Left ventricle myocardium superior (tissue), 1 donor: Measurements from ENCODE around the gene PPP1R12B. TPM values are rescaled to one million over a fixed set of nuclear protein-coding genes. Genes with fewer than 3 reads are reported as not detected.
"Not testable (repeated sequence)": the region's sequence is repeated elsewhere in the genome, so short reads cannot be mapped to it uniquely, and the experiment has no call there.

Experiments
- ATAC-seq: fragments of 200-7000 bp; cut with Tn5 transposase; one replicate; pipeline ENCODE4 v1.9.1; 2020; ENCODE audit warnings: mild to moderate bottlenecking, moderate library complexity
- DNase-seq: peaks from one replicate; pipeline ENCODE4 v3.0.0-alpha.2; 2020
- intact Hi-C: fragments of 100-400 bp; cut with micrococcal nuclease; formaldehyde crosslinking; loops from one replicate; pipeline ENCODE4 v1.11.0; 2022
- total RNA-seq: library from RNA; stranded (reverse); fragmentation: NEBNext Ultra II Directional; extraction: Animal tissue kit (Norgen Biotek cat#: 25700); gene quantifications from one replicate; pipeline ENCODE4 v1.2.1, GENCODE V29; 2021
- donor health status: DM: no; HTN: yes; CAD: no; lungs with severe emphysema.

The PPP1R12B gene
- total RNA-seq, 1 donor from 2014 or later: 667 TPM

DNA sequence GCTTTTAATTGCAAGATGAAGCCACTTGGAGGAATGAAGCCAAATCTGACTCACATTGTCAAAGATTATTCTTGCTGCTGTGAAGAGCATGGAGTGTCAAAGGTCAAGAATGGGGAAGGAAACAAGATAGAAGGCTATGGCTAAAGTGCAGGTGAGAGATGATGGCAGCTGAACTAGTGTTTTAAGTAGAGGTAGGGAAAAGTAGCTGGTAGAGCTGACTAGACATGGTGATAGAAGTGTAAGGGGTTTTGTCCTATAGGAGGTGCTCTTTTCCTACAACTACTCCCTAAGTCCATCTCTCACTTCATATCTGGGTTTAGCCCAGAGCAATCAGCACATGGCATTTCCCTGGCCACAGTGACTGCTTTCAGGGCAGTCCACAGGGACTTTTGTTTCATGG lies 18.6 kb upstream of the PPP1R12B start:
- DNase-seq (no peak), ATAC-seq (peak; percentile 55)
- intact Hi-C loops: no loop called here

- intact Hi-C loops: no loop called here
- no peak for DNase-seq
- no peak for ATAC-seq
Observed at GRCh38 chr1:202333861-202334260, 14.6 kb upstream of the PPP1R12B start.

- intact Hi-C loops: no loop called here
- ATAC-seq (no peak), DNase-seq (no peak)
Observed at GRCh38 chr1:202343652-202344349, 4.7 kb upstream of the PPP1R12B start.

DNA sequence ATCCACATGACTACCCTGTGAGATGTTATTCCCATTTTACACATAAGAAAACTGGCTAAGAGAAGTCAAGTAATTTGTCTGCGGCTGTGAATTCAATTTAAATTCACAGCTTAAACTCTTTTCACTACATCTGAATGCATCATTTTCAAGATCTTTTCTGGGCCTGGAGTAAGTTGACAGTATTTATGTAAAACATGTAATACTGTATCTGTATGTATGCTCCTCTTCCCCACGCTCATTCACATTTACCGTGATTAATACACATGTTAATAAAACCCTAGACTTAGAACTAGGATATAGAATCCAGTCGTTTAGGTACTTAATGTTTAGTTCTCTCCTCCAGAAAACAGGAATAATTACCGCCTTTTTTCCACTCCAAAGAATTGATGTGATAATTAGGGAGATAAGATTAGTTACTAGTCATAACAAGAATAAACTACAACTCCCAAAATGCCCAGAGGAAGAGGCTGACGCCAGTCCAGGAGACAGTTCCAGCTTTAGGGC lies 442 bp upstream of the PPP1R12B start:
- DNase-seq (no peak), ATAC-seq (no peak)
- intact Hi-C loops: no loop called here

DNA sequence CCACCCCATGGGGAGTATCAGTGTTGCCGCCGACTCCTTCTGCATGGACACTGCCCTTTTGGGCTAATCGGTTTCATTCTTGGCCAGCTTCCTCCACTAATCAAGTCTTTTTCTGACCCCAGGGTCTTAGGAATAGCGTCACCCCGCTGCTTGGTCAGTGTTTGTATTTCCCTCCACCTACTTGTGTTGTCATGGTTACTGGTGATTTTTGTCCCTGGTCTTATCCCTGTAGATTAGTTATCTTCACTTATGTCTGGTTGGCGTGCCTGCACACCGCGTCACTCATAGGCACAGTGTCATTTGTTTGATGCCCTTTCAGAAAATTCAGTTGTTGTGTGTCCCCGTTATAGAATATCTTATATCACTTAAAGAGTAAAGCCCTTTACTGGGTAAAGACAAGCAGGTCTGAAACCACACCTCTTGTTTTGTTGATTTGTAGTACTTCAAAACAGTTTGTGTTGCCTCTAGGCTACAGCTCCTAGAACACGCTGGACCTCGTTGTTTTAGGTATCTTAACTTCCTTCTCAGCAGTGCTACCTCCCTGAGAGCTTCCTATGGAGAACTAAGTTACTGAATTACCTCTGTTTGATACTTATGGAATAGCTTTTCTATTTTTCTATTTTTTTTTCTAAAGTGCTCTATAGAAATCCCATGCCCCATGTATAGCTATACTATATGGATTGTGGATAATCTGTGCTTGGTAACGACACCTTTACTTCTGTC lies 868 bp downstream of the PPP1R12B start:
- ATAC-seq: peak; percentile 7

DNA sequence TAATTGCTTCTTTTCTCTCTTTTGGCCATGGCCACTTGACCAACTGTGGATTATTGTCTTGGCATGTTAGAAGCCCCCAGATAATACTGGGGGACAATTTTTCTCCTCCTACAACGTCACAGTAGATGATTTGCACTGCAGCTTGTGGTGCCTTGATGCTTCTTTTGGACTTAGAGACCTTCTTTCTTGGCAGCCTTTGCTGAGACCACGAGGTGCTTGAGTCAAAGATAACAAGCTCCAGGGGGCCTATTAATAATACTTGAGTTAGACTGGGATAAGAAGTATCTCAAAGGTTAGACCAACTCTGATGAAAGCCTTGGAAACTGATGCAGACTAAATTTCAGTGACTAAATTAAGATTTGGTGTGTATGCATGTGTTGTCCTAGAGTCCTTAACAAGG lies 3.2 kb downstream of the PPP1R12B start:
- DNase-seq (no peak), ATAC-seq (no peak)
- intact Hi-C loops: loop anchor here (10.0 kb wide), 1 partner anchor 363 kb away; the partner anchor contains the start of gene SYT2

More for the DNA sequence above, 868 bp downstream of the PPP1R12B start:
- intact Hi-C loops: no loop called here
- DNase-seq: no peak

DNA sequence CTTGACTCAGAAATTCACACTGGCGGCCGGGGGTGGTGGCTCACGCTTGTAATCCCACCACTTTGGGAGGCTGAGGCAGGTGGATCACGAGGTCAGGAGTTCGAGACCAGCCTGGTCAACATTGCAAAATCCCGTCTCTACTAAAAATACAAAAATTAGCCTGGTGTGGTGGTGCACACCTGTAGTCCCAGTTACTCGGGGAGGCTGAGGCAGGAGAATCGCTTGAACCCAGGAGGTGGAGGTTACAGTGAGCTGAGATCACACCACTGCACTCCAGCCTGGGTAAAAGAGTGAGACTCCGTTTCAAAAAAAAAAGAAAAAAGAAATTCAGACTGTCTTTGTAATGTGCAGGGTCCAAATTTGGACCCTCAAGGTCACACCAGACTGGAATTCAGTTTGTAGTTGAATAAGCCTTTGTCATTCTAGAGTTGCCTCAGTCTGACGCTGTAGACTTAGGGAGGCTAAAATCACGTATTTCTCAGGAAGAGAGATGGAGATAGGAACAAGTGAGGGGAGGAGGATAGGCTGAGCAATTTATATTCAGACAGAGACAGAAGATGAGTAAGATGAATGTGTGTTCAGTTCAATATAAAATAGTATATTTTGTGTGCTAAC lies 4.2 kb downstream of the PPP1R12B start:
- not testable (repeated sequence) for DNase-seq, ATAC-seq
- intact Hi-C loops: loop anchor here (10.0 kb wide), 1 partner anchor 362 kb away; the partner anchor contains the start of gene SYT2

DNA sequence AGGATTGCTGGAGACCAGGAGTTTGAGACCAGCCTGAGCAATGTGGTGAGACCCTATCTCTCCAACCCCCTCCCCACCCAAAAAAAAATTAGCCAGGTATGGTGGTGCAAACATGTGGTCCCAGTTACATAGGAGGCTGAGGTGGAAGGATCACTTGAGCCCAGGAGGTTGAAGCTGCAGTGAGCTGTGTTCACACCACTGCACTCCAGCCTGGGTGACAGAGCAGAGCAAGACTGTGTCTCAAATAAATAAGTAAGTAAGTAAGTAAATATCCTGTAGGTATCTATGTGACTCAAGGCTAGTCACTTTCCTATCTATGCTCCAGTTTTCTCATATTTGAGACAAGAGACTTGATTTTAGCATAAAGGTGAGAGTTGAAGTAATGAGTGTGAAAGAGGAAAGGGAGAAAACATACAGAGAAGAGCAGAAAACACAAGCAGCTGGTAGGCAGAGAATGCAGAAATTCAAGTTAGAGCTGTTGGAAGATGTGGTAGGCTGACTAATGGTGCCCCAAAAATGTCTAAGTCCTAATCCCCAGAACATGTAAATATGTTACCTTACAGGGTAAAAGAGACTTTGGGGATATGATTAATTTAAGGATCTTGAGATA lies 7.5 kb downstream of the PPP1R12B start:
- intact Hi-C loops: loop anchor here (10.0 kb wide), 1 partner anchor 359 kb away; the partner anchor contains the start of gene SYT2
- ATAC-seq (no peak), DNase-seq (no peak)

DNA sequence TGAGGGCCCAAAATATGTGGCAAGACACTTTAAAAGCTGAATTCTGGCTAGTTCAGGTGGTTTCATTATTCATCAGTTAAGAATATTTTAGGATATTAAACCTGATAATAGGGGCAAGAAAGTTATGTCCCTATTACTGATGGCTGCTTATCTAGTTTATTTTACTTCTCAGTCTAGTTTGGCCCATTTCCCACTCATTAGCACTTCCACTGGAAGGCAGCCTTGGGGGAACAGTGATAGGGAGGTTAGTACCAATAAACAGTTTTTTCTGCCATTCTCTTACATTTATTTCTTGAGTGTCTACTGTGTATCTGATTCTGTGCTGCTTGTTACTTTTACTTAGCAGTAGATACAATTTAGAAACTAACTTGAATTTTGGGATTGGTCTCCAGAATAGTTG lies 9.0 kb downstream of the PPP1R12B start:
- no peak for ATAC-seq
- no peak for DNase-seq
- intact Hi-C loops: loop anchor here (10.0 kb wide), 1 partner anchor 357 kb away; the partner anchor contains the start of gene SYT2

- intact Hi-C loops: no loop called here
- DNase-seq (no peak), ATAC-seq (no peak)
Observed at GRCh38 chr1:202361224-202361623, 12.7 kb downstream of the PPP1R12B start.

DNA sequence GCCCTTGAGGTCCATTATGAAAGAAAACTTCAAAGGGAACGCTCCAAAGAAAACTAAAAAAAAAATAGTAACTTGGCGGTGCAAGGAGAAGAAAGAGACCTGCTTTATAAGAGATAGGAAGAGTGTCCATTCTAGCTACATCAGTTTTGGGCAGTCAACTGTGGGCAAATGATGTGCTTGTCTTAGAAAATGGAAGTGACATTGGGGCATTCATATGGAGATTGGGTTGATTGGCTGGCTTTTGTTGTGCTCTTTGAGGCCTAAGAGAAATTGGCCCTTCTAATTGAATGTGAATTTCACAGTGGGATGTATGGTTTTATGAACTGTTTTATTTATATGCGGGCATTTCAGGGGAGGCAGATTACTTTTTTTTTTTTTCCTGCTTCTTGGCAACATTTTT lies 13.2 kb downstream of the PPP1R12B start:
- intact Hi-C loops: no loop called here
- DNase-seq (no peak), ATAC-seq (no peak)

- no peak for DNase-seq
- peak; percentile 44 for ATAC-seq
- intact Hi-C loops: no loop called here
Observed at GRCh38 chr1:202362212-202362611, 13.7 kb downstream of the PPP1R12B start.

- DNase-seq (no peak), ATAC-seq (peak; percentile 34)
- intact Hi-C loops: no loop called here
Observed at GRCh38 chr1:202365092-202365815, 16.8 kb downstream of the PPP1R12B start.

- ATAC-seq: no peak
- intact Hi-C loops: no loop called here
- DNase-seq: no peak
Observed at GRCh38 chr1:202367271-202367670, 18.8 kb downstream of the PPP1R12B start.

GRCh38 chr1:202370906-202371305 lies 22.4 kb downstream of the PPP1R12B start:
- DNase-seq, ATAC-seq, intact Hi-C loops: not testable (repeated sequence)

DNA sequence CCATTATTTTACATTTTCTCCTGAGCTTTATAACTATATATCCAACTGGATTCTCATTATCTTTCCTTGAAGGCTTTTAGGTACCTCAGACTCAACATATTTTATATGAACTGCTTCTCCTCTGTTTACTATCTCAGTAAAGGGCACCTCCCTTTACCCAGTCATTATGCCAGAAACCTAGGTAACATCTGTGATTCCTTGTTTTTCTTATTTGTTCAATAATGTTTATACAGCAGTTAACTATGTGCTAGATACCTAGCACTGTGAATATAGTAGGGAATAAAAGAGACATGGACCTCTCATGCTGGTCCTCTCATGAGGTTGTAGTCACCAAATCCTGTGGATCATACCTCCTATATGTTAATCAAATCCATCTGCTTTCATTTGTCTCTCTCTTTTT lies 25.6 kb downstream of the PPP1R12B start:
- ATAC-seq (no peak), DNase-seq (no peak)

GRCh38 chr1:202375175-202375574 lies 26.7 kb downstream of the PPP1R12B start:
- ATAC-seq, DNase-seq, intact Hi-C loops: not testable (repeated sequence)

More for the DNA sequence above, 25.6 kb downstream of the PPP1R12B start:
- intact Hi-C loops: no loop called here

GRCh38 chr1:202376247-202376646 lies 27.7 kb downstream of the PPP1R12B start:
- ATAC-seq: no peak
- no peak for DNase-seq
- intact Hi-C loops: no loop called here
